ENCODE results near the gene DOK6. TPM values are rescaled to one million over a fixed set of nuclear protein-coding genes. Genes with fewer than 3 reads are reported as not detected.

Gene DOK6
- total RNA-seq, 4 donors from 2014 or later: 0.34 to 10.8 (median 0.52) TPM

DNA sequence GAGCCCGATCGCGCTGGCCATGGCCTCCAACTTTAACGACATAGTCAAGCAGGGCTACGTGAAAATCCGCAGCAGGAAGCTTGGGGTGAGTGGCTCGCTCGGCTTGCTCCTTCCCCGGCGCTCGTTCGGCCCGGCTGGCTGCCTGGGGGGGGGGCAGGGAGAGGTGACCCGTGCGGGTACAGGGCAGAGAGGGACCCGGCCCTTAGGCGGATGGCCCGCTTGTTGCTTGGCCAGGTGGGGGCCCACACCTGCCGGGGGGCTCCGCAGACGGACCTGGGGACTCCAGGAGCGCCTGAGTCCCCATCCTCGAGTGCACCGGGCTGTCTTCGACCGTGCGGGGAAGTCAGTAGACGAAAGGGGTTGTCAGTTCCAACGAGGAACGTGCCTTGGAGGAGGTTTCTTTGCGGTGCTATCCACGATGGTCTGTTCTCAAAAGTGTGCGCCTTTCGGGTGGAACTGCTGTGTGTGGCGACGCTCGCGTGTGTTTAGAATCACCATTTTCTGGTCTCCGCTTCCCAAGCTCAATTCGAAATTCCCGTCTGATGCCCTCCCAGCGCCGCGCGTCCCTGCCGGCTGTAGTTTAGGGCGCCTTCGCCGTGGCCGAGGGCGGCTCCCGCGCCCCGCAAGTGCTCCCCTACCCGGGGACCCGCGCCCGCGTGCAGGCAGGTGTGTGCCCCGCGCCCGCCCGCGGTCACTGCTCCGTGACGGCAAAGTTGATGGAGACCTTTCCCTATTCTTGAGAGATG is 711 bp downstream of the DOK6 start:
- no peak for TF ChIP-seq CTCF (IDR thresholded peaks at IDR 0.05; ENCODE audit: low read depth)

- TF ChIP-seq CTCF (IDR thresholded peaks at IDR 0.05; ENCODE audit: low read depth): no peak
Measured at GRCh38 chr18:69401972-69402532, 1.4 kb downstream of the DOK6 start.

GRCh38 chr18:69402533-69402989 is 1.9 kb downstream of the DOK6 start:
- no peak for TF ChIP-seq CTCF (IDR thresholded peaks at IDR 0.05; ENCODE audit: low read depth)

DNA sequence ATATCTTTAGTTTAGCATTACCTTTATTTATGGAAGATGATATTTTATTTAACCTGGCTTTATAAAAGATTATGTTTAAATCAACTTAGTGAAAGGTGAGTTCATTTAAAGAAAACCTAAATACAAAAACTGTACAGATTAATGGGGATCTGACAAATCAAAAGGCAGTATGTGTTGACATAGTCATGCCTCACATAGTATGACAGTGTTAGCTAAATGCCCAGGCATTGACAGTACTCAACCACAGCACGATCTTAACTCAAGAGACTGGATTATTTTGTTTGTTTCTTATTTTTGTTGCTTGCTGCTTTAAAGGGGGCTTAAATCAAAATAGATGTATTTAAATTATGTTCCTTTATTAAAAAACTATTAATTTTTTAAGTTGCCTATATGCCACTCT is 7.8 kb downstream of the DOK6 start:
- no peak for TF ChIP-seq CTCF (IDR thresholded peaks at IDR 0.05; ENCODE audit: low read depth)

- no peak for TF ChIP-seq CTCF (IDR thresholded peaks at IDR 0.05; ENCODE audit: low read depth)
Measured at GRCh38 chr18:69411199-69411598, 10.5 kb downstream of the DOK6 start.

- TF ChIP-seq CTCF (IDR thresholded peaks at IDR 0.05; ENCODE audit: low read depth): no peak
Measured at GRCh38 chr18:69414184-69414583, 13.5 kb downstream of the DOK6 start.

DNA sequence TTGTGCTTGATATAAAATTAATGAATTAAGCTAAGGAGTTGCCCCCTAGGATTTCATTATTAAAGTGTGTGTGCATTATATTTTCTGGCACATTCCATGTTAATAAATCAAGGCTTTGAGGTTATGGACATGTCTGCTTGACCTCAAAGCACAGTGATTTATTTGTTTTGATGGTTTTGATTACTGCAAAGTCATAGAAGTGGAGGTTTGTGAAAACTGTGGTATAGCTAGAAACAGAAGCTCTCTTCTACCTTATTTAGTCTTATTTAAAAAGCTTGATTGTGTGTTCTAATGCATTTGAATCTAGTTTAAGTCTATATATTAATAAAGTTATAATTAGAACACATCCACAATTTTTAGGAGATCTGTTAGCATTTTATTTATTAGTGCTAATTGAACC is 32.2 kb downstream of the DOK6 start:
- no peak for TF ChIP-seq CTCF (IDR thresholded peaks at IDR 0.05; ENCODE audit: low read depth)
